HG02884 (cell line): Measurements from ENCODE around the gene ASB2.

ENCODE experiments used
- ATAC-seq: cut with Tn5 transposase; IDR thresholded peaks from one replicate; pipeline ENCODE4 v1.9.1; 2021; ENCODE audit warnings: mild to moderate bottlenecking, moderate library complexity; ENCODE audit not compliant: unreplicated experiment

Gene ASB2

GRCh38 chr14:93964281-93964680, 12.1 kb downstream of the ASB2 start:
- ATAC-seq: no peak

- ATAC-seq: no peak
These were observed 12.7 kb downstream of the ASB2 start for GRCh38 chr14:93963692-93964091.

- peak; percentile 44 for ATAC-seq
These were observed 13.4 kb downstream of the ASB2 start for GRCh38 chr14:93962701-93963601.

- no peak for ATAC-seq
These were observed 14.8 kb downstream of the ASB2 start for GRCh38 chr14:93961620-93962019.

- no peak for ATAC-seq
These were observed 15.5 kb downstream of the ASB2 start for GRCh38 chr14:93960774-93961438.

- ATAC-seq: no peak
These were observed 16.3 kb downstream of the ASB2 start for GRCh38 chr14:93960108-93960475.

GRCh38 chr14:93959239-93960107, 16.9 kb downstream of the ASB2 start:
- ATAC-seq: peak; percentile 67

- no peak for ATAC-seq
These were observed 17.7 kb downstream of the ASB2 start for GRCh38 chr14:93958567-93959238.

- no peak for ATAC-seq
These were observed 18.4 kb downstream of the ASB2 start for GRCh38 chr14:93957751-93958566.

- ATAC-seq: no peak
These were observed 19.0 kb downstream of the ASB2 start for GRCh38 chr14:93957333-93957710.

GRCh38 chr14:93956514-93957332, 19.6 kb downstream of the ASB2 start:
- ATAC-seq: no peak

- no peak for ATAC-seq
These were observed 20.4 kb downstream of the ASB2 start for GRCh38 chr14:93955850-93956481.

GRCh38 chr14:93954900-93955849, 21.2 kb downstream of the ASB2 start:
- no peak for ATAC-seq

- no peak for ATAC-seq
These were observed 21.9 kb downstream of the ASB2 start for GRCh38 chr14:93954516-93954830.

- no peak for ATAC-seq
These were observed 22.4 kb downstream of the ASB2 start for GRCh38 chr14:93953739-93954515.

- ATAC-seq: no peak
These were observed 23.1 kb downstream of the ASB2 start for GRCh38 chr14:93953263-93953662.

GRCh38 chr14:93952829-93953228, 23.5 kb downstream of the ASB2 start:
- no peak for ATAC-seq
